Activated T-cell treated with anti-CD3 and anti-CD28 coated beads, Interleukin-2, amount 50 U/mL, for 1 hour (primary cell): Measurements from ENCODE around the gene PSMC3.
A peak's percentile ranks its signal among the peaks of the same experiment; 100 is the strongest.

Source experiments
- DNase-seq: peaks from one replicate; pipeline ENCODE4 v3.0.0-alpha.2; 2020

The PSMC3 gene

GRCh38 chr11:47374720-47375019, 51.6 kb downstream of the PSMC3 start:
- DNase-seq: no peak

DNA sequence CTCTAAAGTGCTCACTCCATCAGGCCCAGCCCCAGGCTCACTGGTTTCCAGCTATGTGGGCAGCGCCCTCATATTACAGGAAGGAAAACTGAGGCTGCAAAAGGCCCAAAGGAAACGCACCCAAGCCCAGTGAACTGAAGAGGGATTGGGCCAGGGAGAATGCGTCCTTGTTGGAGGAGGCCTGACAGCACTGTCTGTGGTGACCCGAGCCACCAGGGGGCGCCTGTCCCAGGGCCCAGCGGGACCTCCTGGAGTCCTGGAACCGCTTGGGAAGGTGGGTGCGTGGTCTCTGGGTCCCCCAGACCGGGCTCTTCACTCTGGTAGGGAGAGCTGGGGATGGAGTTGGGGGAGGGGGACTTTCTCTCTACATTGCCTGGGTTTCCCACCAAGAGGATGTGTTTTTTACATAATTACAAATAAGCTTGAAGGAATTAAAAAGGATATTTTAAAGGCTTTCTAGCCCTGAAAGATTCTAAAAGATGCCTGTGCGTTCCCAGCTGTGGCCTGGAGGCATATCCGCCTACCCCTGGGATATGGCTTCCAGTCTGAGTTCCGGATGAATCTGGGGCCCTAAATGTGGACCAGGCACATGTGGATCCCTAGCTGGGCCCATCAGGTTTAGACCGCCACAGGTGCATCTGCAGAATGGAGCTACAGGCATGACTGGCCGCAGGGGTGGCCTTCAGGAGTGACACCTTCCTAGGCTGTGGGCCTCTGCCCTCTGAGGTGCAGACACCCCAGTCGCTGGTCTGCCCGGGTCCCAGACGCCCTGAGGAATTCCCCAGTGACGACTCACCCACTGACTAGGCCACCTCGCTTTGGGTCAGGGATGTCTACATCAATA, 52.1 kb downstream of the PSMC3 start:
- peak; percentile 87 for DNase-seq

GRCh38 chr11:47372422-47372821, 53.8 kb downstream of the PSMC3 start:
- DNase-seq: no peak

DNA sequence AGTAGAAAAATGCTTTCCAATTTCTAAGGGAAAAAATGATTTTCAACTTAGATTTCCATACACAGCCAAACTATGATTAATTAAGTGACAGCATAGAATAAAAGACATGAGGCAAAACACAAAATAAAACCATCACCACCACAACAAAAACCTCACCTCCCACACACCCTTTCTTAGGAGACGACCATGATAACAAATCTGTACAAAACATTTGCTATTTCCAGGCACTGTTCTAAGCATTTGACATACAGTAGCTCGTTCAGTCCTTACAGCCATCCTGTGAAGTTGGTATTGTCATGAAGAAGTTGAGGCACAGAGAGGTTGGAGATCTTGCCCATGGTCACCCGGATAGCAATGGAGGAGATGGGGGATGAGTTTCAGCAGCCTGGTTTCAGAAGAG, 56.6 kb downstream of the PSMC3 start:
- DNase-seq: no peak
